SH-SY5Y (cell line): Measurements from ENCODE around the gene ELOVL4.

Experiments used
- GATA2 ChIP-seq: IDR thresholded peaks from 2 replicates; pipeline ENCODE4 v1.6.1; 2011; ENCODE audit warnings: mild to moderate bottlenecking, low read depth, low read length
- GATA3 ChIP-seq: IDR thresholded peaks from 2 replicates; pipeline ENCODE4 v1.6.1; 2011; ENCODE audit warnings: low read depth, mild to moderate bottlenecking, low read length, moderate library complexity

The ELOVL4 gene

DNA sequence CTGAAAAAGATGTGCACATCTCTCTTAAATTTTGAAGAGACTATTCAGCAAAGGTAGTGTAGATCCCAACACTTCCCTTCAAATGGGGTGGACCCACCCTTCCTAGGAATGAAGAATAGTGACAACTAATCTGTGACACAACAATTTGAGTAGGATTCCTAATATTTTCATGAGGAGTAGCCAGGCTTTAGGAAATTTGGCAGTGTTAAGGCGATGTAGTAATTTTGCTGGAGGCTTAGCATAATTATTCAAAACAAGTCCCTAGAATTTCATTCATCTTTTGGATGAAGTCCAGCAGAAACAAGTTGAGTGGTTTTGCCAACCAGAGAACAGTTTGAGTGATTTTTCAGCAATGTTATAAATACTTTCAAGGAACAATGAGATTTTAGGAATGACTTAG, 52.4 kb downstream of the ELOVL4 start:
- TF ChIP-seq GATA3 (no peak), GATA2 (no peak)

- TF ChIP-seq GATA2: no peak
- TF ChIP-seq GATA3: no peak
Measured at GRCh38 chr6:79888587-79888986, 58.8 kb downstream of the ELOVL4 start.

- no peak for TF ChIP-seq GATA3
- TF ChIP-seq GATA2: no peak
Measured at GRCh38 chr6:79878142-79878748, 69.1 kb downstream of the ELOVL4 start.

DNA sequence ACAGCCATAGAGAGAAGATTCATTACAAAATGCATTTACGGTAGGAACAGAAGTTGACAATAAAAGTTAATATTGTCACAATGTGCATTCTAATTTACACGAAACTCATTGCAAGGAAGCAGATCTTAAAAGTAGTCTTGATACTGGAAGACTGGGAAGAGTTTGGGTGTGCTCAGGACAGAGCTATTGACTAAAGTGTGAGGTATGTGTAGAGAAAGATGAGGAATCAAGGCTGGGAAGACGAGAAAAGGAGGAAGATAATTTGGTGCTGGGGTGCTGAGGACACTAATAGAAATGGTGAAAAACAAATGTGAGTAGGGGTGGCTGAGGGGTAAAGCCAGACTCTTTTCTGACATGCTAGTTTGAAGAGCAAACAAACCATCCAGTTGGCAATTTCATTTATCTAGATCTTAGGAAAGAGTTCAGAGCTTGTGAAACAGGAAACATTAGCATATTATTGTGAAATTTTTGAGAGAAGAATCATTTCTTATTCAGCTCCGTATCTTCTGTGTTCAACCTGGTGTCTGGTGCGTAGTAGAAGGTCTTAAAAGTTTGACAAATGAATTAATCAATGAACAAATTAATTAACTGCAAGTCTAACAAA, 72.7 kb downstream of the ELOVL4 start:
- TF ChIP-seq GATA2 (no peak), GATA3 (no peak)

DNA sequence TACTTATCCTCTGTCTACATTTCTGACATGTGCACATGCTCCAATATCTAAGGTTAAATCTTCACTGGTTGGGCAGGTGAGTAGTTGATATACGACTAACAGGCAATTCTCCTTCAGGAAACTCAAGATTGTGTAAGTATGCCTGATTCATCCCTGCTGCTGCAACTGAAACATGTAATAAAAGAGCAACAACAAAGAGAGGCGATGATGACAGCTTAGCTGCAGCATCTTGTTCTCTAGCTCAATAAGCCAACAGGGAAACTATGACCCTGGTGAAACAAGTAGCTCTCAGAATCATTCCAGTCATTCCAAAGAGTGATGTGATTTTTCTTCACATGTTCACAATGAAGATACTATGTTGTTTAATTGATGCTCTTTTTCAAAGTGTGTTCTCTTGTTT, 74.4 kb downstream of the ELOVL4 start:
- TF ChIP-seq GATA2 (no peak), GATA3 (no peak)

DNA sequence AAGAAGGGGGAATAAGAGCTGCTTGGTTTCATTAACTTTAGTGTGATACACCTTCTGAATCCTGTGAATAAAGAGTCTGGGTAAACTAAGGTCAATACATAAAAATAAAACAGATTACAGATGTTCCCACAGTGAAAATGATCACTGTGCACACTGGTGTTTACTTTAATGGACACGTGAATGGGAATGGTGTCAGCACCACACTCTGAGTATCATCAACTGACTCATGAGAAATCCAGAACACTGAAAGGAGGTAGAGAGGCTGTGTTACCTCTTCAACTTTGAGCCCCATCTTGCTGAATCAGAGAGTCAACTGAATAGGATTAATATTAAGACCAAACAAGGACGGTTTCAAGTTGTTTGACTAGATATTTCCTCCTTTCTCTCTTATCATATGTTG, 75.0 kb downstream of the ELOVL4 start:
- TF ChIP-seq GATA3: no peak
- TF ChIP-seq GATA2: no peak

DNA sequence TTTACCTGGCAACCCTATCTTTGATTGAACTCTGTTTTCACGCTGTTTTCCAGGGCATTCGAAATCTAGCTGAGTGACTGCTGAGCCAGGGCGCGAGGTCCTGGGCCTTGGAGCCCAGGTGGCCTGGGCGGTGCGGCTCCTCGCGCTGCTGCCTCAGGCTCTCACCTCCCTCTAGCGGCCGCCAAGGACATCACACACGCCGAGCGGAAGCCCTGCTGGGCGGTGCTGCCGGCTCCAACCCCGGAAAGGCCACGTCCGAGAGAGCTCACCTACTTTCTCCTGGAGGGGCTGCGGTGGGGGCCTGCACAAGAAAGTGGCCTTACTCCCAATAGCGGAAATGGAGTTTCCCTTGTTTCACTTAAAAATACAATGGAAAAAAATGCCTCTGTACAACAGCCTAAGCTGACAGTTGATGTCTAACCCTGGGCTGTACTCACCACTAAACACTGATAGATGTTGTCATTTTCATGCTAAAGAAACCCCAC, 77.7 kb downstream of the ELOVL4 start:
- TF ChIP-seq GATA2: no peak
- no peak for TF ChIP-seq GATA3

GRCh38 chr6:79869184-79869583, 78.2 kb downstream of the ELOVL4 start:
- TF ChIP-seq GATA2 (no peak), GATA3 (no peak)

DNA sequence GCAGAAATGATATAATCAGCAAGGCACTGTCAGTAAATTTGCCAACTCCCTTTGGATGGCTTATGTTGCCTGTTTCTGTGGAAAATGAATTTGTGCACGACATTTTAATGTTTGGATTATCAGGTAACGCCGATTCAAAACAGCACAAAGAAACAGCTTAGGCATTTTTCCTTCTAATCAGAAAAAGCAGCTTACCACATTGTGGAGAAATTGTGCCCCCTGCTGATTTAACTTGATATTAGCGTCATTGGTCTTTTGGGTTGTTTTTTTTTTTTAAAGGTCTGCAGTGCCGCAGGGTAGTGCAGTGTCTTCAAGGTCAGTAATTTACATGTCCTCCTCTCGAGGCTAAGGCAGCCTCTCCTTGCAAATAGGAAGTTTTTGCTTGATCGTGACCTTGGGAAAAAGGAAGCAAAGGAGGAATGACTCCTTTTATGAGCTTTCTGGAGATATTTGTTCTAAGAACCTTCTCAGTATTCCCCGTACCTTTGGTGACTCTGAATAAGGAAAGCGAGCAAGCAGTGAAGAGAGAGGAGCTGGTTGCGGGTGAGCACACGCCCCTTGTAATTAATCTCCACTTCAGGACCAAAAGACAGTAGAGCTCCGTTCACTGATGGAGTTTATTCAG, 79.1 kb downstream of the ELOVL4 start:
- TF ChIP-seq GATA2 (peak; percentile 56; the same call in 1 of the 2 replicates), GATA3 (no peak)
